ENCODE results near the gene BCAM. TPM values are rescaled to one million over a fixed set of nuclear protein-coding genes. Genes with fewer than 3 reads are reported as not detected.

The BCAM gene
- total and polyA plus RNA-seq, 3 experiments from 2014 or later, result not detected

DNA sequence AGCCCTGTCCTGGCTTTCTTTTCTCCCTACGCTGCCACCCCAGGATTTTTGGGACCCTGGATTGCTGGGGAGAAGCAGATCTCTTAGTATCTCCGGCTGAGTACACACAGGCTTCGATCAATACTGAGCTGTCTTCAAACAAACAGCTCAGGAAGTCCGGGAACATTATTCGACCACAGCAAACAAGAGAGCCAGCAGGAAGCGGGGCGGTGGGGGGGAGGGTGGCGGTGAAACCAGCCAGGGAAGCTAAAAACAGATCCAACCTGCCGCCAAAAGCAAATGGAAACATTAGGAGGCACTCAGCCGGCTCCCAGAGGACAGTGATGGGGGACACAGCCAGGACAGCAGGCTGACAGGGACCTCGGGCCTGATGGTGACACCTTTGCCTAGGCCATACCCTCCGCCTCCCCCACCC is 12.2 kb upstream of the BCAM start:
- no peak overlapping the region for H3K4me3 ChIP-seq (ENCODE audit: low read length)
- DNase-seq, result no peak
- H3K9me3 ChIP-seq (ENCODE audit: low read length), result no peaks in the 10 kb centered on the region
- Mint-ChIP-seq H3K36me3 (no peaks in the 10 kb centered on the region), H3K9me3 (no peaks in the 10 kb centered on the region), H3K4me3 (peak overlapping the region in 2 of 7 donors; percentile 7 to 46), H3K4me1 (peaks cover 5 to 10% (median 8%) of the 10 kb centered on the region in 3 donors), H3K27me3 (peaks cover 0 to 2% of the 10 kb centered on the region in 2 donors), H3K27ac (no peak overlapping the region)
- no peaks in the 10 kb centered on the region for H3K4me1 ChIP-seq (ENCODE audit: insufficient read depth, low read length)
- H3K36me3 ChIP-seq (ENCODE audit: insufficient read depth, low read length), result no peaks in the 10 kb centered on the region
- no peak overlapping the region for H3K27ac ChIP-seq (ENCODE audit: low read depth, low read length)
- POLR2A ChIA-PET, result no interaction called here
- CTCF ChIA-PET, result interaction anchor here (1.5 kb wide), 1 partner anchor 48 kb away, joined by 3 read pairs; no protein-coding TSS in a partner anchor
- no peaks in the 10 kb centered on the region for H3K27me3 ChIP-seq (ENCODE audit: insufficient read depth, low read length, poor library complexity, severe bottlenecking)

DNA sequence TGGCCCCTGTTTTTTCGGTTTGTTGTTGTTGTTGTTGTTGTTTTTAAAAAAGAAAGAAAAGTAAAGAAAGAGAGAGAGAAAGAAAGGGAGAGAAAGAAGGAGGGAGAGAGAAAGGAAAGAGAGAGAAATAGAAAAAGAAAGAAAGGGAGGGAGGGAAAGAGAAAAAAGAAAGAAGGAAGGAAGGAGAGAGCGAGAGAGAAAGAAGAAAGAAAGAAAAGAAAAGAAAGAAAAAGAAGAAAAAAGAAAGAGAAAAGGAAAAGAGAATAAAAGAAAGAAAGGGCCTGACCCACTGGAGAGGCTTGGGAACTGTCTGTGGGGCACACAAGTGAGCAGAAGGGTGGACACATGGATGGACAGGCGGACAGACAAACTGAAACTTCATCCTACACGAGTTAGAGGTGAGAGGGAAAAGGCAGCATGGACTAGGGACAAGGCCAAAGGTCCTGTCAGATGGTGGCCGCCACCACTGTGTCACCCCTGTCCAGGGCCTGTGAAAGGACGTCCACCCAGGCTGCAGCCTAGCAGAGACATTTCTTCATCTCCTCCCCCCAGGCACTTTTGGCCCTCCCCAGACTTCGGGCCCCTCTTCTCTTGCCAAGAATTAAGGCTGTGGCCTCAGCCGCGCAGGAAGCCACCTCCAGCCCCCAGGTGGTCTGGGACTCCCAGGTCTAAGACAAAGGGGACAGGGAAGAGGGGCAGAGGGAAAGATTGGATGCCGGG is 9.1 kb upstream of the BCAM start:
- no peaks in the 10 kb centered on the region for H3K9me3 Mint-ChIP-seq
- Histone ChIP-seq H3K9me3 (ENCODE audit: low read length) (no peaks in the 10 kb centered on the region), H3K27me3 (ENCODE audit: insufficient read depth, low read length, poor library complexity, severe bottlenecking) (no peaks in the 10 kb centered on the region), H3K4me1 (ENCODE audit: insufficient read depth, low read length) (no peaks in the 10 kb centered on the region), H3K4me3 (ENCODE audit: low read length) (no peak overlapping the region), H3K36me3 (ENCODE audit: insufficient read depth, low read length) (no peaks in the 10 kb centered on the region), H3K27ac (ENCODE audit: low read depth, low read length) (no peak overlapping the region)
- no peaks in the 10 kb centered on the region for H3K36me3 Mint-ChIP-seq
- H3K4me3 Mint-ChIP-seq, result no peak overlapping the region
- POLR2A ChIA-PET, result no interaction called here
- H3K27ac Mint-ChIP-seq, result no peak overlapping the region
- peaks cover 2 to 4% of the 10 kb centered on the region in 2 donors for H3K27me3 Mint-ChIP-seq
- DNase-seq, result no peak
- CTCF ChIA-PET, result interaction anchor here (0.7 kb wide), 1 partner anchor 76 kb away, joined by 3 read pairs; no protein-coding TSS in a partner anchor
- H3K4me1 Mint-ChIP-seq, result peaks cover 5 to 10% (median 8%) of the 10 kb centered on the region in 3 donors

DNA sequence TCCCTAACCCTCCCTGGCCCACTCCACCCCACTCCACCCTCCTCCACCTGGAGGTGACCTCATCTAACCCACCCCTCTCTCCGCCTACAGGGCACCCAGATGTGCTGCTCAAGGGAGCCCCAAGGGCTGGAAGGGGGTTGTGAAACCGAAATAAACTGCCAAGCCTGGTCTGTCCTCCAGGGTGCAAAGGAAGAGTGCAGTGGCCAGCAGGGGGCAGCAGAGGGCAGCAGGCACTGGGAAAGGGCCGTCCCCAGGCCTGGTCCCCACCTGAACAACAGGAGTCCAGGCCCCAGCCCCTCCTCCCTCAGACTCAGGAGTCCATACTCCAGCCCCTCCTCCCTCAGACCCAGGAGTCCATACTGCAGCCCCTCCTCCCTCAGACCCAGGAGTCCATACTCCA is 8.4 kb upstream of the BCAM start:
- Histone ChIP-seq H3K4me1 (ENCODE audit: insufficient read depth, low read length) (no peaks in the 10 kb centered on the region), H3K27ac (ENCODE audit: low read depth, low read length) (no peak overlapping the region), H3K36me3 (ENCODE audit: insufficient read depth, low read length) (no peaks in the 10 kb centered on the region), H3K27me3 (ENCODE audit: insufficient read depth, low read length, poor library complexity, severe bottlenecking) (no peaks in the 10 kb centered on the region), H3K9me3 (ENCODE audit: low read length) (no peaks in the 10 kb centered on the region), H3K4me3 (ENCODE audit: low read length) (no peak overlapping the region)
- DNase-seq, result peak; percentile 58 to 84 (median 70)
- Mint-ChIP-seq H3K27me3 (peaks cover 2 to 4% of the 10 kb centered on the region in 2 donors), H3K4me1 (peaks cover 5 to 10% (median 8%) of the 10 kb centered on the region in 3 donors), H3K27ac (peak overlapping the region in 1 of 8 donors; percentile 19), H3K9me3 (no peaks in the 10 kb centered on the region), H3K36me3 (no peaks in the 10 kb centered on the region), H3K4me3 (no peak overlapping the region)
- ChIA-PET CTCF (no interaction called here), POLR2A (no interaction called here)

DNA sequence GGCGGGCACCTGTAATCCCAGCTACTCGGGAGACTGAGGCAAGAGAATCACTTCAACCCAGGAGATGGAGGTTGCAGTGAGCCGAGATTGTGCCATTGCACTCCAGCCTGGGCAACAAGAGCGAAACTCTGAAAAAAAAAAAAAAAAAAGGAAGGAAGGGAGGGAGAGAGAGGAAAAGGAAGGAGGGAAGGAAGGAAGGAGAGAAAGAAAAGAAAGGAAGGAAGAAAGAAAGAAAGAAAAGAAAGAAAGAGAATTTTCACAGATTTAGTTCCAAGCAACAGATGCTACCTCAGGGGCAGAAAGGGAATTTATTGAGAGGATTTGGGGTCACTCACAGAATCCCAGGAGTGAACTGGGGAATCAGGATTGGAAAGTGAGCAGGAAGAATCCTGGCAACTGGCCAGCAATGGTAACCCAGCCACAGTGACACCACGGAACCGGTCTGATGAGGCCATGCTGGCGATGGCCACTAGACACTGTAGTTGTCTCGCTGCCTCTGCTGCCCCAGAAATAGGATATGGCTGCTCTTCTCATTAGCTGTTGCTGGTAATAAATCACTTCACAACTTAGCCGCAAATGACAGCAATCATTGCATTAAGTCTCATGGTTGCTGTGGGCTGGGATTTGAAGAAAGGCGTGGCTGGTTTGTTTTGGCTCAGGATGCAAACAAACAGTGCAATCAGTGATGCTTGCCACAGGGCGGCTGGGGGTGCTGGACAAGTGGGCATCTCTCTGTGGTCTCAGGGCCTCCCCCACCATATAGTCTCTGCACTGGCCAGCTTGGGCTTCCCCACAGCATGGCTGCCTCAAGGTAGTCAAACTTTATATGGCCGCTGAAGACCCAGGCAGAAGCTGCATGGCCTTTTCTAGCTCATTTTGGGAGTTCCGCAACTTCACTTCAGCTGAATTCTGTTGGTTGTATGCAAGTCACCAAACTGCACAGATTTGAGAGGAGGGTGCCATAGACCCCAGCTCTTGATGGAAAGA is 5.2 kb upstream of the BCAM start:
- POLR2A ChIA-PET, result no interaction called here
- H3K27ac ChIP-seq (ENCODE audit: low read depth, low read length), result no peak overlapping the region
- Mint-ChIP-seq H3K4me1 (peaks cover 0 to 6% (median 0%) of the 10 kb centered on the region in 3 donors), H3K4me3 (no peak overlapping the region), H3K27ac (peak overlapping the region in 1 of 8 donors; percentile 58), H3K27me3 (peaks cover 12 to 13% of the 10 kb centered on the region in 2 donors), H3K9me3 (no peaks in the 10 kb centered on the region), H3K36me3 (no peaks in the 10 kb centered on the region)
- no peaks in the 10 kb centered on the region for H3K4me1 ChIP-seq (ENCODE audit: insufficient read depth, low read length)
- peaks cover 4% of the 10 kb centered on the region for H3K27me3 ChIP-seq (ENCODE audit: insufficient read depth, low read length, poor library complexity, severe bottlenecking)
- H3K36me3 ChIP-seq (ENCODE audit: insufficient read depth, low read length), result no peaks in the 10 kb centered on the region
- CTCF ChIA-PET, result interaction anchor here (1.1 to 1.4 kb wide), 2 partner anchors 34 to 41 kb away, joined by 3 to 4 read pairs; no protein-coding TSS in a partner anchor
- no peaks in the 10 kb centered on the region for H3K9me3 ChIP-seq (ENCODE audit: low read length)
- no peak overlapping the region for H3K4me3 ChIP-seq (ENCODE audit: low read length)
- DNase-seq, result no peak

DNA sequence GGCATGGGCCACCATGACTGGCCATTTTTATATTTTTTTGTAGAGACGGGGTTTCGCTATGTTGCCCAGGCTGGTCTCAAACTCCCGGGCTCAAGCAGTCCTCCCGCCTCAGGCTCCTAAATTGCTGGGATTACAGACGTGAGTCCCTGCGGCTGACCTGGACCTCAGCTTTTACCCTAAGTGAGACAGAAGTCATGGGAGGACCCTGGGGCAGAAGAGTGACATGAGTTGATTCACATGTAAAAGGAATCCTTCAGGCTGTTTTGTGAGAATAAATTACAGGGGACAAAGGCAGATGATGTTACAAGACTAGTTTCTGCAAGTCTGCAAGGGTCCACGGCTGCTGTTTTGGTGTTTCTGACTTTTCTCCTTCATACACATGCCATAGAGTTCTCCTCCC is 2.6 kb upstream of the BCAM start:
- Histone ChIP-seq H3K4me3 (ENCODE audit: low read length) (no peak overlapping the region), H3K9me3 (ENCODE audit: low read length) (no peaks in the 10 kb centered on the region), H3K36me3 (ENCODE audit: insufficient read depth, low read length) (no peaks in the 10 kb centered on the region), H3K27me3 (ENCODE audit: insufficient read depth, low read length, poor library complexity, severe bottlenecking) (peaks cover 7% of the 10 kb centered on the region), H3K27ac (ENCODE audit: low read depth, low read length) (no peak overlapping the region), H3K4me1 (ENCODE audit: insufficient read depth, low read length) (peaks cover 5% of the 10 kb centered on the region)
- no peaks in the 10 kb centered on the region for H3K9me3 Mint-ChIP-seq
- peaks cover 0 to 10% (median 0%) of the 10 kb centered on the region in 3 donors for H3K4me1 Mint-ChIP-seq
- H3K27me3 Mint-ChIP-seq, result peaks cover 21 to 25% of the 10 kb centered on the region in 2 donors
- ChIA-PET POLR2A (no interaction called here), CTCF (no interaction called here)
- no peaks in the 10 kb centered on the region for H3K36me3 Mint-ChIP-seq
- DNase-seq, result no peak
- no peak overlapping the region for H3K27ac Mint-ChIP-seq
- H3K4me3 Mint-ChIP-seq, result no peak overlapping the region

DNA sequence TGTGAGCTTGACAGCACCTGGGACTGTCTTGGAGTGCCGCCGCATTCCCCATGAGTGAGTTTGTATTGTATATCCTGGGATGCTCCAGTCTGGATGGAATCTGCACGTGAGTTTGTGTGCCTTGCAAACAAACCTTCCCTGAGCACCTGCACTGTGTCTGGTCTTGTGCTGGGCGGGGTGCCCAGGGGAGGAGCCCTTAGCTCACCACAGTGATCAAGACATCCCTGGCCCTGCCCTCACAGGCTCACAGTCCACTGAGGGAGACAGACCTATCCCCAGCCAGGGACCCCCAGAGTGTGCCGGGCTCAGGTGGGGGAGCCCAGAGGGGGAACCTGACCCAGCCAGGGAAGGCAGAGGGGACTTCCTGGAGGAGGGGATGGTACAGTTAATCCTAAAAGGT is 1.7 kb upstream of the BCAM start:
- CTCF ChIA-PET, result interaction anchor here (0.6 to 0.8 kb wide), 2 partner anchors 16 to 1137 kb away, joined by 3 read pairs; no protein-coding TSS in a partner anchor
- no peaks in the 10 kb centered on the region for H3K36me3 Mint-ChIP-seq
- no peak overlapping the region for H3K4me3 ChIP-seq (ENCODE audit: low read length)
- peaks cover 5% of the 10 kb centered on the region for H3K4me1 ChIP-seq (ENCODE audit: insufficient read depth, low read length)
- H3K27me3 Mint-ChIP-seq, result peaks cover 21 to 29% of the 10 kb centered on the region in 2 donors
- no peaks in the 10 kb centered on the region for H3K9me3 Mint-ChIP-seq
- no peak overlapping the region for H3K27ac ChIP-seq (ENCODE audit: low read depth, low read length)
- no peaks in the 10 kb centered on the region for H3K9me3 ChIP-seq (ENCODE audit: low read length)
- H3K4me3 Mint-ChIP-seq, result no peak overlapping the region
- H3K27me3 ChIP-seq (ENCODE audit: insufficient read depth, low read length, poor library complexity, severe bottlenecking), result peaks cover 7% of the 10 kb centered on the region
- no peak for DNase-seq
- no peak overlapping the region for H3K27ac Mint-ChIP-seq
- peaks cover 0 to 10% (median 0%) of the 10 kb centered on the region in 3 donors for H3K4me1 Mint-ChIP-seq
- H3K36me3 ChIP-seq (ENCODE audit: insufficient read depth, low read length), result no peaks in the 10 kb centered on the region
- POLR2A ChIA-PET, result no interaction called here

DNA sequence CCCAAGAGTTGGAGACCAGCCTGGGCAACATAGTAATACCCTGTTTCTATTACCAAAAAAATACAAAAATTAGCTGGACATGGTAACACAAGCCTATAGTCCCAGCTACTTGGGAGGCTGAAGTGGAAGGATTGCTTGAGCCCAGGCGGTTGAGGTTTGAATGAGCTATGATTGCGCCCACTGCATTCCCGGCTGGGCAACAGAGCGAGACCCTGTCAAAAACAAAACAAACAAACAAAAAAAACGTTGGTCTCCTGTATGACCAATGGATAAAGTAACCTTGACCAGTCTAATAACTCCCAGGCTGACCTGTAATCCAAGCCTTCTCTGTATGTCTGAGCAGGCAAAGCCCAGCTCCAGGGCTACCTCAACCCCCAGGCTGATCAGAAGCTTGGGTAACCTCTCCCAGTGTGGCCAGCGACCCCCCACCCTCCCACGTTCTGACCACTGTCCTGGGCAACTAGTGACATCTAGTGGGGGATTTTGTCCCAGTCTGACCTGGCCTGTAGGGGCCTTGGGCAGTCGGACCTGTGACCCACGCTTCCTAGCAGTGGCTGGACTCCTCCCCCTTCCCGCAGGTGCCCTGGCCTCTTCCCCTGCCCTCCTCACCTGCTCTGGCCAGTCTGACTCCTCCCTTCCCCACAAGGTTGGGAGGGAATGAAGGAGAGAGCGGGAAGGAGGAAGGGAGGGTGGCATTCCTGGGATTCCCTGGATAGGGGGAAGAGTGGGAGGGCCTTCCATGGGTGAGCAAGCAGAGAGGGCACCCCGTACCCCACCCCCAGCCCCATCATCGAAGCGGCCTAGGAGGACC is 1.0 kb upstream of the BCAM start:
- H3K36me3 Mint-ChIP-seq, result no peaks in the 10 kb centered on the region
- H3K27me3 ChIP-seq (ENCODE audit: insufficient read depth, low read length, poor library complexity, severe bottlenecking), result peaks cover 7% of the 10 kb centered on the region

More for the DNA sequence above, 1.0 kb upstream of the BCAM start:
- no peaks in the 10 kb centered on the region for H3K9me3 ChIP-seq (ENCODE audit: low read length)
- H3K4me3 ChIP-seq (ENCODE audit: low read length), result no peak overlapping the region
- H3K36me3 ChIP-seq (ENCODE audit: insufficient read depth, low read length), result no peaks in the 10 kb centered on the region
- peaks cover 0 to 10% (median 0%) of the 10 kb centered on the region in 3 donors for H3K4me1 Mint-ChIP-seq
- H3K4me1 ChIP-seq (ENCODE audit: insufficient read depth, low read length), result peaks cover 5% of the 10 kb centered on the region
- ChIA-PET POLR2A (no interaction called here), CTCF (interaction anchor here (0.8 kb wide), 1 partner anchor 16 kb away, joined by 3 read pairs; no protein-coding TSS in a partner anchor)
- H3K4me3 Mint-ChIP-seq, result no peak overlapping the region
- peaks cover 21 to 25% of the 10 kb centered on the region in 2 donors for H3K27me3 Mint-ChIP-seq
- H3K27ac Mint-ChIP-seq, result no peak overlapping the region
- no peak for DNase-seq
- no peaks in the 10 kb centered on the region for H3K9me3 Mint-ChIP-seq
- H3K27ac ChIP-seq (ENCODE audit: low read depth, low read length), result no peak overlapping the region

All from CD8-positive, alpha-beta memory T cell (primary cell).